Frontal cortex (tissue), 4 donors: ENCODE measurements around the gene DUSP11. TPM values are rescaled to one million over a fixed set of nuclear protein-coding genes. Genes with fewer than 3 reads are reported as not detected.
"Not testable (repeated sequence)": the region's sequence is repeated elsewhere in the genome, so short reads cannot be mapped to it uniquely, and the experiment has no call there.

ENCODE experiments used
- DNase-seq, 2 donors: peaks; one replicate each; pipeline ENCODE4 v3.0.0; 2012; ENCODE audit warnings: low spot score in 2 of 2
- FAIRE-seq: peaks from 2 replicates; lab custom pipeline; 2012; peaks lifted over from hg19 to GRCh38; lab: Jason Lieb, UNC
- total RNA-seq: library from RNA; depleted of rRNA; stranded (reverse); fragments of >200 nt; gene quantifications from one replicate; pipeline ENCODE4 v1.2.3, GENCODE V29; 2014
- donor health status: control.
- donor health status: control.
- donor health status: control.

Gene DUSP11
- total RNA-seq, 1 donor from 2014 or later = 26.9 TPM

GRCh38 chr2:73728043-73728442 lies 51.9 kb downstream of the DUSP11 start:
- DNase-seq (no peak), FAIRE-seq (no peak)

- not testable (repeated sequence) for DNase-seq, FAIRE-seq
These were observed 53.2 kb downstream of the DUSP11 start for GRCh38 chr2:73726657-73727056.

GRCh38 chr2:73718851-73719621 lies 60.9 kb downstream of the DUSP11 start:
- FAIRE-seq = no peak
- no peak for DNase-seq

GRCh38 chr2:73718421-73718820 lies 61.5 kb downstream of the DUSP11 start:
- FAIRE-seq = no peak
- DNase-seq = no peak

- DNase-seq, FAIRE-seq: not testable (repeated sequence)
These were observed 62.2 kb downstream of the DUSP11 start for GRCh38 chr2:73717695-73718094.

- DNase-seq = no peak
- no peak for FAIRE-seq
These were observed 62.7 kb downstream of the DUSP11 start for GRCh38 chr2:73717251-73717606.

GRCh38 chr2:73716543-73717250 lies 63.2 kb downstream of the DUSP11 start:
- FAIRE-seq (no peak), DNase-seq (peak in 1 of 2 donors; percentile 28)

GRCh38 chr2:73714091-73714490 lies 65.8 kb downstream of the DUSP11 start:
- FAIRE-seq = no peak
- DNase-seq = no peak

Other genes starting within 250 kb of the DUSP11 start
- gene NAT8, start 137.7 kb downstream of the DUSP11 start, total RNA-seq = not detected
- gene TPRKB, start 42.8 kb downstream of the DUSP11 start, total RNA-seq = 43.2 TPM
- not detected for gene C2orf78, start 4.1 kb upstream of the DUSP11 start, total RNA-seq
- 14.3 TPM for gene STAMBP, start 48.9 kb upstream of the DUSP11 start, total RNA-seq
- 0.82 TPM for gene ACTG2, start 112.9 kb upstream of the DUSP11 start, total RNA-seq
- gene DGUOK, start 146.8 kb upstream of the DUSP11 start, total RNA-seq = 51.0 TPM
- gene TET3, start 204.8 kb upstream of the DUSP11 start, total RNA-seq = 15.9 TPM